ENCODE data around the gene LHX6. TPM values are rescaled to one million over a fixed set of nuclear protein-coding genes. Genes with fewer than 3 reads are reported as not detected.
A peak's percentile ranks its signal among the peaks of the same experiment; 100 is the strongest.

LHX6 gene
- polyA plus RNA-seq, 2 donors: 0.63 to 1.0 TPM

DNA sequence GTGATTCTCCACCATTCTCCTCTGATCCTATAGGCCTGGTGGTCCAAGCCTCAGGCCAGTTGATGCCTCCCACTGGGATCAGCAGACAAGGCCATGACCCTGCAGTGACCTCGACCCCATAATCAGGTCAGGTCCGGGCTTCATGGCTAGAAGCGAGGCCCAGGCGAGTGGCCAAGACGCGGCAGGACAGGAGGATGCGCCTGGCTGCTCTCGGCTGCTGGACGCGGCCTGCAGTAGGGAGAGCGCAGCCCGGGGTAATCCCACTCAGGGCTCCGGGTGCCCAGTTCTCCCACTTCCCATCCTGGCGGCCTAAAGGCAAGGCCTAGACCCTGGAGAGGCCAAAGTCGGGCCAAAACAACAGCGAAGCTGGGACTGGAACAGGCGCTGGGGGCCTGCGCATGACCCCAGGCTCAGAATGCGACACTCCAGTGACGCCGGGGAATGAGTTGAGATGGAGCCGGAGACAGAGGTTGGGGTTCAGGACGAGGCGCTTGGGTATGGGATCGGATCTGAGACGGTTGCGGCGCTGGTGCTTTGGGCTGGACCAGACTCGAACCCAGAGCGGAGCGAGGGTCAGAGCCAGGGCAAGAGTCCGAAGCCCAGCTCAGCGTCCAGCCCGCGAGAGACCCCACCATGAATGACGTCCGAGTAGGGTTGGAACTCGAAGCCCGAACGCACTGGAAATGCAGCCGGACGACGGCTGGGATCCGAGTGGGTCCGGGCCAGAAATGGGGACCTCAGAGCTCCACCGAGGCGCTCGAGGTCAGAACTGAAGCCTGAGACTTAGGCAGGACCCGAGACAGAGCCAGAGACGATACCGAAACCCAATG, 3.2 kb downstream of the LHX6 start:
- Histone ChIP-seq H3K9me3 (ENCODE audit: control insufficient read depth in 2 of 2, insufficient read depth in 1 of 2, low read depth in 1 of 2, low read length in 1 of 2) (peaks cover 0 to 3% of the 10 kb centered on the region in 2 donors), H3K36me3 (ENCODE audit: control insufficient read depth in 2 of 2, insufficient read depth in 2 of 2, low read length in 1 of 2) (no peaks in the 10 kb centered on the region), H3K27ac (ENCODE audit: low read depth in 2 of 2, low read length in 1 of 2) (no peak overlapping the region), H3K27me3 (ENCODE audit: control insufficient read depth in 1 of 2, insufficient read depth in 2 of 2, low read length in 2 of 2) (peaks cover under 1 to 46% of the 10 kb centered on the region in 2 donors), H3K4me3 (ENCODE audit: low read depth in 1 of 2, low read length in 2 of 2) (peak overlapping the region in 1 of 2 donors; percentile 11), H3K4me1 (ENCODE audit: control insufficient read depth in 2 of 2, insufficient read depth in 2 of 2, low read length in 1 of 2) (peaks cover 9 to 16% of the 10 kb centered on the region in 2 donors)
- 43 to 60% methylated on average over 51 of the region's 51 CpGs for WGBS, 2 donors

DNA sequence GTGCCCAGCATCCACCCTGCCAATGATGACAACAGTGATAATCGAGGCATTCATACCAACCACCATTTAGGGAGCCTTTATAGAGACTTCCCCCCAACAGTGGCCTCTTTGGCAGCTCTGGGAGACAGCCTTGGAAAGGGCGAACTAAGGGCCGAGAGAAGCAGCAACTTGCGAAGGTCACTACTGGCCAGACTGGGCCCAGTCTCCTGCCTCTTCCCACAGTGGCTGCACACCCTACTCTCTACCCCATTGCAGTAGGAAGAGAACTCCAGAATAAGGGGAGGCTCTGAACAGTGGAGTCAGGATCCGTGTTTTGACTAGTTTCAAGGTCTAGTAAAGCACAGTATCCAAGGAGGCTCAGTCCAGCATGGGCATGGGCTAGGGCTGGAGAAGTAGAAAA, 5.3 kb downstream of the LHX6 start:
- H3K4me1 ChIP-seq (ENCODE audit: control insufficient read depth in 2 of 2, insufficient read depth in 2 of 2, low read length in 1 of 2): peaks cover 25% of the 10 kb centered on the region in 2 donors
- H3K9me3 ChIP-seq (ENCODE audit: control insufficient read depth in 2 of 2, insufficient read depth in 1 of 2, low read depth in 1 of 2, low read length in 1 of 2): peaks cover 0 to 5% of the 10 kb centered on the region in 2 donors
- H3K4me3 ChIP-seq (ENCODE audit: low read depth in 1 of 2, low read length in 2 of 2): no peak overlapping the region
- H3K27ac ChIP-seq (ENCODE audit: low read depth in 2 of 2, low read length in 1 of 2): no peak overlapping the region
- H3K36me3 ChIP-seq (ENCODE audit: control insufficient read depth in 2 of 2, insufficient read depth in 2 of 2, low read length in 1 of 2): no peaks in the 10 kb centered on the region
- peaks cover 4 to 49% of the 10 kb centered on the region in 2 donors for H3K27me3 ChIP-seq (ENCODE audit: control insufficient read depth in 1 of 2, insufficient read depth in 2 of 2, low read length in 2 of 2)
- 81 to 85% methylated on average over 5 of the region's 5 CpGs for WGBS, 2 donors

DNA sequence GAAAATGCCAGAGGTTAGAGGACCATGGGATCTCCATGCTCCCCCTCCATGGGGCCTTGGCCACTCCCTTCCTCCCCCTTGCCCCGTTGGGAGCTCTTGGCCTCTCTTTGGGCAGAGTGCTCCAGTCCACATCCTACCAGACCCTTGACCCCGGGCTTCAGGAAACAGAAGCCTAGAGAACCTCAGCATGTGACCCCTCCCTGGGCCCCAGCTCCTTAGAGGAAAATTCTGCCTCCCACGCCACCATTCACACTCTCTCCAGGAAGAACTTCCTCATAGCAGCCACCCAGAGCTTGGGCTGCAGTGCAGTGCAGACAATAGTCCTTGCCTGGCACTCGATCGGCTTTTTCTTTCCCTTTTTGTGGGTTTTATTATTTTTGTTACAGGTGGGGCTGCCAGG, 6.0 kb downstream of the LHX6 start:
- Histone ChIP-seq H3K9me3 (ENCODE audit: control insufficient read depth in 2 of 2, insufficient read depth in 1 of 2, low read depth in 1 of 2, low read length in 1 of 2) (peaks cover 0 to 5% of the 10 kb centered on the region in 2 donors), H3K36me3 (ENCODE audit: control insufficient read depth in 2 of 2, insufficient read depth in 2 of 2, low read length in 1 of 2) (no peaks in the 10 kb centered on the region), H3K27ac (ENCODE audit: low read depth in 2 of 2, low read length in 1 of 2) (no peak overlapping the region), H3K4me1 (ENCODE audit: control insufficient read depth in 2 of 2, insufficient read depth in 2 of 2, low read length in 1 of 2) (peaks cover 25% of the 10 kb centered on the region in 2 donors), H3K4me3 (ENCODE audit: low read depth in 1 of 2, low read length in 2 of 2) (no peak overlapping the region), H3K27me3 (ENCODE audit: control insufficient read depth in 1 of 2, insufficient read depth in 2 of 2, low read length in 2 of 2) (peaks cover 4 to 43% of the 10 kb centered on the region in 2 donors)
- 32 to 39% methylated on average over 5 of the region's 5 CpGs for WGBS, 2 donors

DNA sequence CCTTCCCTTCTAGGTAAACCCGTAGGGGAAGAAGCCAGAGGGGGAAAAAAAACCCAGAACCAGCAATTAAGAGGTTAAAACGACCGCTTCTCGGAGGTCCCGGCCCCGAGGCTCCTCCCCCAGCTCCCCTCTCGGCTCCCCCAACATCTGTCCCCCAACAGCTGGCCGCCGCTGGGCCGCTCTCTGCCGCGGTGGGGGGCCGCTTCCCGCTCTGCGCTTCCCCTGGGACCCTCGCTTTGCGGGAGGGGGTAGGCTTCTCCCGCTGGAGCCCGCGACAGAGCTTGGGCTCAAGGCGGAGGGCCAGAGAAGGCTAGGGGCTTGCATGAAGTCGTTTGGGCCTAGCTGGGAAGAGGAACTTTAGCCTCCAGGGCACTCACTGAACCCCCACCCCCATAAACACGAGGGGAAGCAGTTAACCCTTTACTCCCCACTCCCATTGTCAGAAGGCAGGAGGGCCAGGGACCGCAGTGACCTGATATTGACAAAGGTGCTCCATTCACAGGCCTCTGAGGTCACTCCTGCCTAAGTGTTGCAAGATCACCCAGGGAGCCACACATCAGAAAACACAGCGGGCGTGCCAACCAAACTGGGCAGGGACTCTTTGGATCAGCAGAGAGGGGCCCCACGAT, 7.5 kb downstream of the LHX6 start:
- Histone ChIP-seq H3K4me3 (ENCODE audit: low read depth in 1 of 2, low read length in 2 of 2) (no peak overlapping the region), H3K4me1 (ENCODE audit: control insufficient read depth in 2 of 2, insufficient read depth in 2 of 2, low read length in 1 of 2) (peaks cover 18 to 20% of the 10 kb centered on the region in 2 donors), H3K36me3 (ENCODE audit: control insufficient read depth in 2 of 2, insufficient read depth in 2 of 2, low read length in 1 of 2) (no peaks in the 10 kb centered on the region), H3K27ac (ENCODE audit: low read depth in 2 of 2, low read length in 1 of 2) (no peak overlapping the region), H3K27me3 (ENCODE audit: control insufficient read depth in 1 of 2, insufficient read depth in 2 of 2, low read length in 2 of 2) (peaks cover 4 to 28% of the 10 kb centered on the region in 2 donors), H3K9me3 (ENCODE audit: control insufficient read depth in 2 of 2, insufficient read depth in 1 of 2, low read depth in 1 of 2, low read length in 1 of 2) (peaks cover 0 to 2% of the 10 kb centered on the region in 2 donors)
- 27 to 43% methylated on average over 27 of the region's 27 CpGs for WGBS, 2 donors

DNA sequence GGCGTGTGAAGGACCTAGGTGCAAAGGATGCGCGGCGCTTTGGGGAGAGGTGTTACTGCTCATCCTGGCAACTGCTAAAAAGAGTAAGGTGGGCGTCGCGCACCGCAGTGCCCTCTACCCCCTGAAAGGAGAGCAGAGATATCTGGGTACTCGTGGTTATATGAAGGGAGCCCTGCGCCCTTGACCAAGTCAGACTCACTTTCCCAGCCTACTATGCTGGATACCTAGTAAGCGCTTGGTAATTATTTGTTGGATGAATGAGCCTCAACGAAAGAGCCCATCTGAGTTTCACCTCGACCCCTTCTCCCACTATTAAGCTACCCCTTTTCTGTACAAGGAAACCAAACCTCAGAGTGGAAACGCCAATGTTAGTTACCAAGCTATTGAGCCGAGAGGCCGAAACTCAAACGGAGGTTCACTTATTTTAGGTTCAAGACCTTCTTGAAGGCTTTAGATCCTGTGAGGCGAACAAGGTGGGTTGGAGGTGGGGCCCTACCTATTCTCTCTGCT, 8.0 kb downstream of the LHX6 start:
- WGBS, 2 donors: 44 to 60% methylated on average over 18 of the region's 18 CpGs
- no peak overlapping the region for H3K27ac ChIP-seq (ENCODE audit: low read depth in 2 of 2, low read length in 1 of 2)
- H3K4me1 ChIP-seq (ENCODE audit: control insufficient read depth in 2 of 2, insufficient read depth in 2 of 2, low read length in 1 of 2): peaks cover 13 to 15% of the 10 kb centered on the region in 2 donors
- H3K9me3 ChIP-seq (ENCODE audit: control insufficient read depth in 2 of 2, insufficient read depth in 1 of 2, low read depth in 1 of 2, low read length in 1 of 2): peaks cover 0 to 2% of the 10 kb centered on the region in 2 donors
- peaks cover 4 to 24% of the 10 kb centered on the region in 2 donors for H3K27me3 ChIP-seq (ENCODE audit: control insufficient read depth in 1 of 2, insufficient read depth in 2 of 2, low read length in 2 of 2)
- H3K4me3 ChIP-seq (ENCODE audit: low read depth in 1 of 2, low read length in 2 of 2): no peak overlapping the region
- no peaks in the 10 kb centered on the region for H3K36me3 ChIP-seq (ENCODE audit: control insufficient read depth in 2 of 2, insufficient read depth in 2 of 2, low read length in 1 of 2)

DNA sequence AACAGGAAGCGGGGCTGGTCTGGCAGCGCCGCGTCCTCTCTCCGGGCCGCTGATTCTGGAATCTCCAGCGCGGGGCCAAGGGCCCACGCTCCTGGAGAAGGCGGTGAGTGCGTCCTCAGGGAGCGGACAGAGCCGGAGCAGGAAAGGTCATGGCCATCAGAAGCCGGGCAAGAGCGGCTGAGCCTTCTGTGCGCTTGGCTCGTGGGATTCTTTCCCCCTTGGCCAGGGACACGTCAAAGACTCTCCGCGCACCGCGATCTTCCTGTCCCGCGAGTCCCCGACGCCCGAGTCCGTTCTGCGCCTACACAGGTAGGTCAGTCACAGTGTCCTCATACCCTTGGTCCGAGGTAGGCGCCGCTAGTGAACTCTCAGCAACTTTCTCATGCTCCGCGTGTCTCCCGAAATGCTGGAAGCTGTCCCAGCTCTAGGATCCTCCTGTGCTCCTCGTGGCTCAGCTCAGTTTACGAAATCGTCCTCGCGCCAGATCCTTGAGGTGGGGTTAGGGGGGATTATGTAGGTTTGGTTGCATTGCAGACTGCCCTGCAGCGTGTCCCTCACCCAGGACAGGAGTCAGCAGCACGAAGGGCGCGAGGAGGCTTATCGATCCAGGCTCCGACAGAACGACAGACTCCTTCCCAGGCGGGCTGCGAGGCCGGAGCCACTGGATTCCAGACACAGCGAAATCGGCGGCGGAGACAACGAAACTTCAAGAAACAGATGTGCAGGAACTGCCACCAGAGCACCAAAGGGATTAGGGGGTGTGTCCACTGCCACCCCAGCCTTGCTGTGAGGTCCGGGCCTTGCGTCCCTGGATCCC, 8.7 kb downstream of the LHX6 start:
- peaks cover 4 to 17% of the 10 kb centered on the region in 2 donors for H3K27me3 ChIP-seq (ENCODE audit: control insufficient read depth in 1 of 2, insufficient read depth in 2 of 2, low read length in 2 of 2)
- H3K9me3 ChIP-seq (ENCODE audit: control insufficient read depth in 2 of 2, insufficient read depth in 1 of 2, low read depth in 1 of 2, low read length in 1 of 2): peaks cover 0 to 2% of the 10 kb centered on the region in 2 donors
- WGBS, 2 donors: 17 to 31% methylated on average over 57 of the region's 57 CpGs
- H3K36me3 ChIP-seq (ENCODE audit: control insufficient read depth in 2 of 2, insufficient read depth in 2 of 2, low read length in 1 of 2): no peaks in the 10 kb centered on the region
- peaks cover 13 to 15% of the 10 kb centered on the region in 2 donors for H3K4me1 ChIP-seq (ENCODE audit: control insufficient read depth in 2 of 2, insufficient read depth in 2 of 2, low read length in 1 of 2)
- H3K4me3 ChIP-seq (ENCODE audit: low read depth in 1 of 2, low read length in 2 of 2): peak overlapping the region; percentile 7 to 28
- no peak overlapping the region for H3K27ac ChIP-seq (ENCODE audit: low read depth in 2 of 2, low read length in 1 of 2)

DNA sequence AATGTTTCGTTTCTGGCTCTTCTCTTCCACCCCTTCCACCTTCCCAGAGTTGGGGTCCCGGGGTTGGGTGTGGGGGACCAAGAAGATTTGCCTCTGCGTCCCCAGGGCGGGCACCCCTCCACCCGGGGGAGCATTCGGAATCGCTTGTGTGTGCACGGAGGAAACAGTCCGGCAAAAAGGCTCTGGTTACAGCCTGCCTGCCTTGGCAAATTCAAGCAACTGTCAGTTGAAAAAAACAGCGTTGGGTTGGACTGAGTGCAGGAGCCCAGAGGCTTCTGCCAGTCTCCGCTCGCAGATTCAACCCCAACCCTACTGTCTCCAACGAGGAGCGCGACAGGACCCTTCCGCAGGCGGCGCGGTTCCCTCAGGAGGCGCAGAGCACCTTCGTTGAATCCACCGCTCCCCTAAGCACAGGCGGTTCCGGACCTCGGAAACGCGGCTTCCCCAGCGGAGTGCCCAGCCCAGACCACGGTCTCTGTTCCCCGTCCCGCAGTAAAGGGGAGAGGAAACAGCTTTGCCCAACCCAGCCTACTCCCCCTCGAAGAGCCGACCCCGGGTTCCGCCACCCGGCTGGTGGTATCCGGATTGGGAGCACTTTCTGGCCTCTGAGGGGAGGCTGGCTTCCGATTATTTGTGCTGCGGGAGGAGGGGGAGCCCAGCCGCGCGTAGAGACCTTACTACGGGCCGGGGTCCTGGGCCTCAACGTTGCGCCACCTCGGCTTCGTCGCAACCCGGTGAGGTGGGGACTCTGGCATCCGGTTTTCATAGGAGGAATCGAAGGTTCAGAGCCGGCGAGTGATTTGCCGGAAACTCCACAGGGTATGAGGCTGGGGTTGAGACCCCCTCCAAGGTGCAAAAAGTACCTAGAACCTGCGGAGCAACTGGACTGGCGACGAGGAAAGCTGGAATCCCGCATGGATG, 9.6 kb downstream of the LHX6 start:
- H3K27ac ChIP-seq (ENCODE audit: low read depth in 2 of 2, low read length in 1 of 2): no peak overlapping the region
- no peaks in the 10 kb centered on the region for H3K36me3 ChIP-seq (ENCODE audit: control insufficient read depth in 2 of 2, insufficient read depth in 2 of 2, low read length in 1 of 2)
- H3K9me3 ChIP-seq (ENCODE audit: control insufficient read depth in 2 of 2, insufficient read depth in 1 of 2, low read depth in 1 of 2, low read length in 1 of 2): peaks cover 0 to 2% of the 10 kb centered on the region in 2 donors
- H3K27me3 ChIP-seq (ENCODE audit: control insufficient read depth in 1 of 2, insufficient read depth in 2 of 2, low read length in 2 of 2): peaks cover 4 to 17% of the 10 kb centered on the region in 2 donors
- 9 to 10% methylated on average over 59 of the region's 59 CpGs for WGBS, 2 donors
- peak overlapping the region; percentile 7 to 28 for H3K4me3 ChIP-seq (ENCODE audit: low read depth in 1 of 2, low read length in 2 of 2)
- peaks cover 13 to 16% of the 10 kb centered on the region in 2 donors for H3K4me1 ChIP-seq (ENCODE audit: control insufficient read depth in 2 of 2, insufficient read depth in 2 of 2, low read length in 1 of 2)

DNA sequence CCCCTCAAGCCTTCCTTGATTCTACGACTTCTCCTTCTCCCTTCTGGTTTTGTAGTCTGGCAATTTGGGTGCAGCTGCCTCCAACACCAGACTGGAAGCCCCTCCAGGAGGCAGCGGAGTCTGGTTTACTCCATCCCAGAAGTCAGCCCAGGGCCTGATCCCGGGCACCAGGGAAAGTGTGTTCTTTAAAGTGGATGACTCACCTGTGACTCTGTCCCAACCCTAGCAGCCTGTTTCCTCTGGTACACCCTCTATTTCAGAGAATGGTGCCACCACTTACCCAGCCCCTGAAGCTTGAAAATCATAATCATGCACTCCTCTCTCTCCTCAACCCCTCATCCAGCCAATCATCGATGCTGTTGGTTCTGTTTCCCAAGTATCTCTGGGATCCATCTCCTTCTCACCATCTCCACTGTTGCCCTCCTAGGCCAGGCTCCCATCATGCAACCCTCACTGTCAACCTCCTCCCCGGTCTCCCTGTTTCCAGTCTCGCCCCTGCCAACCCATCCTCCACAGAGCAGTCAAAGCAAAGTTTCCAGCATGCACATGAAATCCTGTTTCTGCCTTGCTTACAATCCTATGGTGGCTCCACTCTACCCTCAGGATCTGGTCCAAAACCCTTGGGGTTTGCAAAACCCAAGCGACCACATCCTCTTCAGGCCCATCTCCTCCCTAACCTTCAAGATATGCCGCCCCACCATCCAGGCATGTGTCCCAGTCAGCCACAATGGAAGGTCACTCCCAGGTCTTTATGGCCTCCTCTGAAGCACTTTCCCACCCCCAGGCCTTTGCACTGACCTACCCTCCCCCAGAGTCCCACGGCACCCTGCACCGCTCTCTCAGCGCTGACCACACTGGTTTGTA, 10.5 kb downstream of the LHX6 start:
- WGBS, 2 donors: 48 to 64% methylated on average over 11 of the region's 11 CpGs
- peaks cover 4 to 17% of the 10 kb centered on the region in 2 donors for H3K27me3 ChIP-seq (ENCODE audit: control insufficient read depth in 1 of 2, insufficient read depth in 2 of 2, low read length in 2 of 2)
- peaks cover 0 to 2% of the 10 kb centered on the region in 2 donors for H3K9me3 ChIP-seq (ENCODE audit: control insufficient read depth in 2 of 2, insufficient read depth in 1 of 2, low read depth in 1 of 2, low read length in 1 of 2)
- H3K4me1 ChIP-seq (ENCODE audit: control insufficient read depth in 2 of 2, insufficient read depth in 2 of 2, low read length in 1 of 2): peaks cover 17 to 23% of the 10 kb centered on the region in 2 donors
- H3K36me3 ChIP-seq (ENCODE audit: control insufficient read depth in 2 of 2, insufficient read depth in 2 of 2, low read length in 1 of 2): no peaks in the 10 kb centered on the region
- peak overlapping the region in 1 of 2 donors; percentile 28 for H3K4me3 ChIP-seq (ENCODE audit: low read depth in 1 of 2, low read length in 2 of 2)
- H3K27ac ChIP-seq (ENCODE audit: low read depth in 2 of 2, low read length in 1 of 2): no peak overlapping the region
